NT2/D1 (cell line): ENCODE data around the gene SCN4B.

Source experiments
- DNase-seq: peaks from one replicate; pipeline ENCODE4 v3.0.0-alpha.2; 2011; ENCODE audit warnings: low read depth, low spot score
- H3K27me3 ChIP-seq: 2 replicates; pipeline ENCODE4 v1.6.0; 2011; ENCODE audit warnings: mild to moderate bottlenecking; ENCODE audit not compliant: insufficient read length, insufficient read depth
- H3K36me3 ChIP-seq: 2 replicates; pipeline ENCODE4 v1.6.1; 2011; ENCODE audit warnings: mild to moderate bottlenecking, low read length, mixed read lengths; ENCODE audit not compliant: insufficient read depth, insufficient read length
- H3K4me1 ChIP-seq: 2 replicates; pipeline ENCODE4 v1.5.1; 2011; ENCODE audit not compliant: insufficient read depth, insufficient read length
- H3K4me3 ChIP-seq: 2 replicates; pipeline ENCODE4 v1.5.1; 2011; ENCODE audit warnings: low read depth; ENCODE audit not compliant: insufficient read length
- H3K9ac ChIP-seq: 2 replicates; pipeline ENCODE4 v1.6.0; 2011; ENCODE audit warnings: low read depth; ENCODE audit not compliant: insufficient read length
- H3K9me3 ChIP-seq: 2 replicates; pipeline ENCODE4 v1.5.1; 2011; ENCODE audit warnings: mild to moderate bottlenecking, low read length; ENCODE audit not compliant: insufficient read depth
- SUZ12 ChIP-seq: IDR thresholded peaks from 2 replicates; pipeline ENCODE4 v1.6.1; 2011; ENCODE audit not compliant: insufficient read length, insufficient read depth; ENCODE audit errors: extremely low read depth
- YY1 ChIP-seq: IDR thresholded peaks from 2 replicates; pipeline ENCODE4 v1.6.1; 2011; ENCODE audit not compliant: insufficient read length, insufficient read depth
- ZNF274 ChIP-seq: IDR thresholded peaks from 2 replicates; pipeline ENCODE4 v1.6.1; 2011; ENCODE audit warnings: mild to moderate bottlenecking, low read depth, low read length

SCN4B gene

DNA sequence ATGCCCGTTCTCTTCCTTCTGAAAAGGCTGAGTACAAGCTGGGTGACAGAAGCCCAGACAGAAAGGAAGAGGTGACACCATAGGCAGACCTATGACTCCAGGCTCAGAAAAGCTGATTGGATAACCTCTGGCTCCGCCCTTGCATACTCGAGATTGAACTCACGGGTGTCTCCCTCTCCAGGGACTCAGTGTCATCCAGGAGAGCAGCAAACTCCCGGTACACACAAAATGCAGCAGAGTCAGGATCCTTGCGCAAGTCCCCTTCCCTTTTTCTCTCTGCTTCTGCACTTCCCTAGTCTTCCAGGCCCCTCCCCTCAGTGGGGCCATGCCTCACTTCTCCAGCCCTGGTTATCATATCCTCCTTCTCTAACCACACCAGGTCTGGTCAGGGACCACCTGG lies 9.8 kb downstream of the SCN4B start:
- DNase-seq = no peak
- H3K27me3 ChIP-seq = peaks cover 8% of the 10 kb centered on the region
- no peaks in the 10 kb centered on the region for H3K9me3 ChIP-seq
- no peaks in the 10 kb centered on the region for H3K36me3 ChIP-seq
- TF ChIP-seq SUZ12 = no peak
- no peak for TF ChIP-seq ZNF274
- TF ChIP-seq YY1 = no peak
- H3K4me3 ChIP-seq = no peak overlapping the region
- H3K9ac ChIP-seq = no peak overlapping the region
- H3K4me1 ChIP-seq = peaks cover 8% of the 10 kb centered on the region

DNA sequence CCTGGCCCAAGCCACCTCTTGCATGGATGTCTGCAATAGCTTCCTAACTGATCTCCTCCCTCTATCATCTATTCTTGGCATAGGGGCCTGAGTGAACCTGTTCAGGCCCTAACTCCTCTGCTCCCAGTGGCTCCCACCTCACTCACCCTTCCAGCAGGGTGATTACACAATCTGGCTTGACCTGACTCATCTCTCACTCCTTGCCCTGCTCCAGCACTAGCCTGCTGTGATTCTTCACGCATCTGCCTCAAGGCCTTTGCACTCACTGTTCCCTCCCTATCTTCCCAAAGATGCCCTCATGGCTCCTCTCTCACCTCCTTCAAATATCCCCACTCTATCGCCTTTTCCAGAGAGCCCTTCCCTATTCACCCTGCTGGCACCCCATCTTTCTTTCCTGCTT lies 10.5 kb downstream of the SCN4B start:
- Histone ChIP-seq H3K36me3 (no peaks in the 10 kb centered on the region), H3K27me3 (peaks cover 8% of the 10 kb centered on the region), H3K4me1 (peaks cover 3% of the 10 kb centered on the region), H3K9ac (no peak overlapping the region), H3K4me3 (no peak overlapping the region), H3K9me3 (no peaks in the 10 kb centered on the region)
- no peak for DNase-seq
- TF ChIP-seq ZNF274 = no peak

- no peak overlapping the region for H3K9ac ChIP-seq
- no peaks in the 10 kb centered on the region for H3K9me3 ChIP-seq
- DNase-seq = no peak
- no peak overlapping the region for H3K4me3 ChIP-seq
- H3K36me3 ChIP-seq = no peaks in the 10 kb centered on the region
- peaks cover 2% of the 10 kb centered on the region for H3K27me3 ChIP-seq
- H3K4me1 ChIP-seq = peaks cover 3% of the 10 kb centered on the region
- no peak for TF ChIP-seq SUZ12
- no peak for TF ChIP-seq YY1
Observed at GRCh38 chr11:118139578-118139977, 13.0 kb downstream of the SCN4B start.

DNA sequence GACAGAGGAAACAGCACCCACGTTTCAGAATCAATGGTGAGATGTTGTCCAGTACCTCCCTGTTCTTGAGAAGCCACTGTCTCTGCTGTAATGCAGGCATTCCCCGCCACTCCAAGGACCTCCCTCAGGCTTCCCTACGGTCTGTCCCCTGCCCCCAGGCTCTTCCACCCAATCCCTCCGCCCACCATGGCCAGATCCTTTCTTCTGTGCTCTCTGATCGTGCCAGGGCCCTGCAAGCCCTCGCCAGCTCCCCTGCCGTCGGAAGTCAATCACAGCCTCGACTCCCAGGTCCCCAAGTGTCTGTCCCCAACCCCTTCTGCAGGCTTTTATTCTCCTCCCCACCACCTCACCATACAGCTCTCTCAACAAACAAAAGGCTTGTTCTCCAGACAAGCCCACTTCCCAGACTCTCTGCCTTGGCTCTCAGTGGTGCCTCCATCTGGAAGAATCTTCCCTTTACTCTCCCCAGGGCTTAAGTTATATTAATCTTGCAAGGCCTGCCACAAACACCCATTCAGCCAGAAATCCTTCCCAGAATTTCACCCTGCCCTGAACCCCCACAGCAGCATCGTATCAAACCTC lies 13.7 kb downstream of the SCN4B start:
- Histone ChIP-seq H3K36me3 (no peaks in the 10 kb centered on the region), H3K9me3 (no peaks in the 10 kb centered on the region), H3K9ac (no peak overlapping the region), H3K4me1 (peaks cover 3% of the 10 kb centered on the region), H3K27me3 (no peaks in the 10 kb centered on the region), H3K4me3 (no peak overlapping the region)
- no peak for DNase-seq
- TF ChIP-seq YY1 = no peak
- TF ChIP-seq ZNF274 = no peak
- TF ChIP-seq SUZ12 = no peak

DNA sequence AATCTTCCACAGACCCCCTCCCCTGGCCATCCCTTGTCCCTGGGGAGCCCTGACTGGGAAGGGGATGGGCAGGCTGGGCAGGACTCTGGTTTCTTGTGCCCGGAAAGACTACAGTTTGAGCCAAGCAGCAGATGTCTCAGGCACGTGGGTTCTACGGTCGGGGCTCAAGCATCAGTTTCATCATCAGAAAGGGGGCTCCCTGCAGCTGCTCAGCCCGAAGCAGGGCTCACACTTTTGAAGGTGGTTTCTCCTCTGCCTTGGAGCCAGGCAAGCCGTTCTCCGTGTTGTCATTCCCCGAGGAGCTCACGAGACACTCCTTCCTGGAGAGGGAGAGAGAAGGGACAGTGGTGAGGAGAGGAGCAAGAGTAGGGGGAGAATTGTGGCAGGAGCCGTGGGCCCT lies 15.8 kb downstream of the SCN4B start:
- Histone ChIP-seq H3K27me3 (no peaks in the 10 kb centered on the region), H3K4me1 (no peaks in the 10 kb centered on the region), H3K9ac (no peak overlapping the region), H3K4me3 (no peak overlapping the region), H3K36me3 (no peaks in the 10 kb centered on the region), H3K9me3 (no peaks in the 10 kb centered on the region)
- no peak for TF ChIP-seq ZNF274
- no peak for TF ChIP-seq YY1
- no peak for TF ChIP-seq SUZ12
- no peak for DNase-seq

DNA sequence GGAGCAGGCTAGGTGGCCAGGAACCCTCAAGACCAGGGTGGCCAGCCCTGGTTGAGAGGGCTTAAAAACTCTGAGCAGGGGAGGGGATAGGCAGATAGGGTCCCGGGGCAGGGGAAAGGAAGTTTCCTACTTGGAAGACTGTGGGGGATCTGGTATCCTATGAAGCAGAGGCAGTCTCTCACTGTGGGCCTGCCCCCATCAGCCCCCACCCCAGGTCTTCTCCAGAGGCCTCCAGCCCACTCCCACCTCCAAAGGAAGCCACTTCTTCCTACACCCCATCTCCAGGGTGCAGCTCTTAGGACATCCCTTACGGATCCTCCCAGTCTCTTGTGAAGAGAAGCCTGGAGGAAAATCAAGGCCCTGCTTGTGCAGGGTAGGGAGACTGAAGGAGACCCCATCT lies 16.3 kb downstream of the SCN4B start:
- Histone ChIP-seq H3K9me3 (no peaks in the 10 kb centered on the region), H3K4me1 (no peaks in the 10 kb centered on the region), H3K4me3 (no peak overlapping the region), H3K36me3 (no peaks in the 10 kb centered on the region), H3K9ac (no peak overlapping the region), H3K27me3 (no peaks in the 10 kb centered on the region)
- TF ChIP-seq YY1 (no peak), SUZ12 (no peak), ZNF274 (no peak)
- DNase-seq = no peak

DNA sequence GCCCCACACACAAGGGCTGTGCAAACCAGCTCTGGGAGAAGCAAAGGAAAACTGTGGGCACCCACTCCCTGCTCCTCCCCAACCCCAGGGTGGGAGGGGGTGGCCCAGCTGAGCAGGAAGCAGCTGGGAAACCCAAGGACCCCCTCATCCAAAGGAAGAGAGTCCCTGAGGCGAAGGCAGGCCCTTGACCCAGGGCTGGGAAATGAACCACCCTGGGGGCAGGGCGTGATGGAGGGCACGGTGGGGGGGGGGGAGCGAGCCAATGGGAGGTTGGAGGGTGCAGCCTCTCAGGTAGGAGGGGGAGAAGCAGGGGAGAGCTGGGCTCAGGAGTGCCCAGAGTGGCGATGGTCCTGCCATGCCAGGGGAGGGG lies 16.8 kb downstream of the SCN4B start:
- Histone ChIP-seq H3K36me3 (no peaks in the 10 kb centered on the region), H3K9ac (no peak overlapping the region), H3K9me3 (no peaks in the 10 kb centered on the region), H3K27me3 (no peaks in the 10 kb centered on the region), H3K4me1 (no peaks in the 10 kb centered on the region), H3K4me3 (no peak overlapping the region)
- DNase-seq = no peak
- TF ChIP-seq YY1 (no peak), SUZ12 (no peak), ZNF274 (no peak)
